Measurements from ENCODE around the gene JUP. TPM values are rescaled to one million over a fixed set of nuclear protein-coding genes. Genes with fewer than 3 reads are reported as not detected.
A peak's percentile ranks its signal among the peaks of the same experiment; 100 is the strongest.

The JUP gene
- total and polyA plus RNA-seq, 2 of the 13 experiments (the other 11 are each of a cell fraction or from before 2014, with no cell fraction given), result 12.1 to 20.6 TPM

- peak; percentile 83 for TF ChIP-seq KDM5B (CRISPR knock-in tag; IDR thresholded peaks at IDR 0.05; ENCODE audit: borderline replicate concordance)
- TF ChIP-seq UBTF (CRISPR knock-in tag; IDR thresholded peaks at IDR 0.05), result peak; percentile 77
- 0 out of 2 replicates have a peak, but pooled peaks have one; percentile 8 for TF ChIP-seq PHF20 (CRISPR knock-in tag; IDR thresholded peaks at IDR 0.05)
- peak; percentile 79 for TF ChIP-seq ZNF350 (CRISPR knock-in tag; IDR thresholded peaks at IDR 0.05; ENCODE audit: borderline replicate concordance, low read depth)
- TF ChIP-seq TIGD3 (CRISPR knock-in tag; IDR thresholded peaks at IDR 0.05; ENCODE audit: borderline replicate concordance), result no peak
- 0 out of 2 replicates have a peak, but pooled peaks have one; percentile 21 for TF ChIP-seq IRF2 (CRISPR knock-in tag; IDR thresholded peaks at IDR 0.05)
- TF ChIP-seq, protein P1, sequence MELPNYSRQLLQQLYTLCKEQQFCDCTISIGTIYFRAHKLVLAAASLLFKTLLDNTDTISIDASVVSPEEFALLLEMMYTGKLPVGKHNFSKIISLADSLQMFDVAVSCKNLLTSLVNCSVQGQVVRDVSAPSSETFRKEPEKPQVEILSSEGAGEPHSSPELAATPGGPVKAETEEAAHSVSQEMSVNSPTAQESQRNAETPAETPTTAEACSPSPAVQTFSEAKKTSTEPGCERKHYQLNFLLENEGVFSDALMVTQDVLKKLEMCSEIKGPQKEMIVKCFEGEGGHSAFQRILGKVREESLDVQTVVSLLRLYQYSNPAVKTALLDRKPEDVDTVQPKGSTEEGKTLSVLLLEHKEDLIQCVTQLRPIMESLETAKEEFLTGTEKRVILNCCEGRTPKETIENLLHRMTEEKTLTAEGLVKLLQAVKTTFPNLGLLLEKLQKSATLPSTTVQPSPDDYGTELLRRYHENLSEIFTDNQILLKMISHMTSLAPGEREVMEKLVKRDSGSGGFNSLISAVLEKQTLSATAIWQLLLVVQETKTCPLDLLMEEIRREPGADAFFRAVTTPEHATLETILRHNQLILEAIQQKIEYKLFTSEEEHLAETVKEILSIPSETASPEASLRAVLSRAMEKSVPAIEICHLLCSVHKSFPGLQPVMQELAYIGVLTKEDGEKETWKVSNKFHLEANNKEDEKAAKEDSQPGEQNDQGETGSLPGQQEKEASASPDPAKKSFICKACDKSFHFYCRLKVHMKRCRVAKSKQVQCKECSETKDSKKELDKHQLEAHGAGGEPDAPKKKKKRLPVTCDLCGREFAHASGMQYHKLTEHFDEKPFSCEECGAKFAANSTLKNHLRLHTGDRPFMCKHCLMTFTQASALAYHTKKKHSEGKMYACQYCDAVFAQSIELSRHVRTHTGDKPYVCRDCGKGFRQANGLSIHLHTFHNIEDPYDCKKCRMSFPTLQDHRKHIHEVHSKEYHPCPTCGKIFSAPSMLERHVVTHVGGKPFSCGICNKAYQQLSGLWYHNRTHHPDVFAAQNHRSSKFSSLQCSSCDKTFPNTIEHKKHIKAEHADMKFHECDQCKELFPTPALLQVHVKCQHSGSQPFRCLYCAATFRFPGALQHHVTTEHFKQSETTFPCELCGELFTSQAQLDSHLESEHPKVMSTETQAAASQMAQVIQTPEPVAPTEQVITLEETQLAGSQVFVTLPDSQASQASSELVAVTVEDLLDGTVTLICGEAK (IDR thresholded peaks at IDR 0.05), result no peak
- TF ChIP-seq, protein P1 (CRISPR knock-in tag; IDR thresholded peaks at IDR 0.05), result peak; percentile 53; the same call in 1 of the 2 replicates
- no peak for TF ChIP-seq FOXA1 (IDR thresholded peaks at IDR 0.05)
- peak; percentile 85 for TF ChIP-seq FOXA1 (CRISPR knock-in tag; IDR thresholded peaks at IDR 0.05)
- no peak for TF ChIP-seq ZMYM3 (CRISPR knock-in tag; IDR thresholded peaks at IDR 0.05)
- no peak for TF ChIP-seq ATM (IDR thresholded peaks at IDR 0.05; ENCODE audit: borderline replicate concordance)
- TF ChIP-seq ZNF281 (CRISPR knock-in tag; IDR thresholded peaks at IDR 0.05; ENCODE audit: borderline replicate concordance), result 0 out of 2 replicates have a peak, but pooled peaks have one; percentile 7
- TF ChIP-seq NFYC (CRISPR knock-in tag; IDR thresholded peaks at IDR 0.05), result peak; percentile 41
These were observed 8.8 kb downstream of the JUP start (continued) for GRCh38 chr17:41777574-41778188.
